ENCODE measurements around the gene GSTP1. TPM values are rescaled to one million over a fixed set of nuclear protein-coding genes. Genes with fewer than 3 reads are reported as not detected.

The GSTP1 gene
- total and polyA plus RNA-seq, 2 donors (not counting 1 experiment from before 2014, with no cell fraction given) = 360 to 642 TPM

DNA sequence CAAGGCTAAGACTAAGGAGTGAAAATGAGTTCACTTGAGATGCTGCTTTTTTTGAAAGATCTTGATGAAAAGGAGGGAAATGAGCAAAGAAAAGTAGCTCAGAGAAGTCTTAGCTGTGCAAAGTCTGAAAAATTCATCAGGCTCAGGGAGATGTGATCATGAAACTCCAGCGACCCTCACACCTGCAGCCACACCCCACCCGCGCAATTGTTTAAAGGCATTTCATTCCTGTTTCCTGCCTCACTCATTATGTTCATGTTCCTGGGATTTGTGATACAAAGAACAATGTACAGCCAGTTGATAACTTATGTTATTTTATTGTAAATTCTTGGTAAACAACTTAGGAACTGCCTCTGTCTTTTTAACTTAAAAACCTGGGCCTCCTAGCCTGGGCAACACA is 8.7 kb upstream of the GSTP1 start:
- Histone ChIP-seq H3K36me3 (ENCODE audit: control insufficient read depth, insufficient read depth, low read length) (no peaks in the 10 kb centered on the region), H3K4me3 (replicated peaks in 1 of 4; ENCODE audit: control extremely low read depth in 1 of 4, insufficient read depth in 1 of 4, low read depth in 3 of 4, low read length in 4 of 4) (no peak overlapping the region), H3K4me2 (ENCODE audit: extremely low read depth, insufficient read depth, low read length) (no peak overlapping the region), H3K27me3 (ENCODE audit: control insufficient read depth, insufficient read depth, low read length) (peaks cover 7% of the 10 kb centered on the region), H3K27ac (ENCODE audit: insufficient read depth, low read length) (no peak overlapping the region), H3K79me2 (ENCODE audit: control insufficient read depth, insufficient read depth, low read length) (no peaks in the 10 kb centered on the region), H3K4me1 (ENCODE audit: control insufficient read depth, extremely low read depth, insufficient read depth, low read length) (no peaks in the 10 kb centered on the region), H3K9ac (ENCODE audit: insufficient read depth, low read length) (no peak overlapping the region), H3K9me3 (ENCODE audit: control insufficient read depth, insufficient read depth, low read depth, low read length) (no peaks in the 10 kb centered on the region), H2AFZ (ENCODE audit: low read length) (no peak overlapping the region), H4K20me1 (ENCODE audit: control insufficient read depth, extremely low read depth, insufficient read depth, low read length) (no peaks in the 10 kb centered on the region)
- no peak for DNase-seq (ENCODE audit: low read depth in 2 of 2)
- no peak for TF ChIP-seq EZH2 (IDR thresholded peaks at IDR 0.05; ENCODE audit: low read length, missing control alignments)
- TF ChIP-seq, protein P1, sequence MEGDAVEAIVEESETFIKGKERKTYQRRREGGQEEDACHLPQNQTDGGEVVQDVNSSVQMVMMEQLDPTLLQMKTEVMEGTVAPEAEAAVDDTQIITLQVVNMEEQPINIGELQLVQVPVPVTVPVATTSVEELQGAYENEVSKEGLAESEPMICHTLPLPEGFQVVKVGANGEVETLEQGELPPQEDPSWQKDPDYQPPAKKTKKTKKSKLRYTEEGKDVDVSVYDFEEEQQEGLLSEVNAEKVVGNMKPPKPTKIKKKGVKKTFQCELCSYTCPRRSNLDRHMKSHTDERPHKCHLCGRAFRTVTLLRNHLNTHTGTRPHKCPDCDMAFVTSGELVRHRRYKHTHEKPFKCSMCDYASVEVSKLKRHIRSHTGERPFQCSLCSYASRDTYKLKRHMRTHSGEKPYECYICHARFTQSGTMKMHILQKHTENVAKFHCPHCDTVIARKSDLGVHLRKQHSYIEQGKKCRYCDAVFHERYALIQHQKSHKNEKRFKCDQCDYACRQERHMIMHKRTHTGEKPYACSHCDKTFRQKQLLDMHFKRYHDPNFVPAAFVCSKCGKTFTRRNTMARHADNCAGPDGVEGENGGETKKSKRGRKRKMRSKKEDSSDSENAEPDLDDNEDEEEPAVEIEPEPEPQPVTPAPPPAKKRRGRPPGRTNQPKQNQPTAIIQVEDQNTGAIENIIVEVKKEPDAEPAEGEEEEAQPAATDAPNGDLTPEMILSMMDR (conservative IDR thresholded peaks at IDR 0.05 in 1 of 2, IDR thresholded peaks at IDR 0.05 in 1 of 2; ENCODE audit: low read depth in 1 of 2, low read length in 2 of 2) = no peak

DNA sequence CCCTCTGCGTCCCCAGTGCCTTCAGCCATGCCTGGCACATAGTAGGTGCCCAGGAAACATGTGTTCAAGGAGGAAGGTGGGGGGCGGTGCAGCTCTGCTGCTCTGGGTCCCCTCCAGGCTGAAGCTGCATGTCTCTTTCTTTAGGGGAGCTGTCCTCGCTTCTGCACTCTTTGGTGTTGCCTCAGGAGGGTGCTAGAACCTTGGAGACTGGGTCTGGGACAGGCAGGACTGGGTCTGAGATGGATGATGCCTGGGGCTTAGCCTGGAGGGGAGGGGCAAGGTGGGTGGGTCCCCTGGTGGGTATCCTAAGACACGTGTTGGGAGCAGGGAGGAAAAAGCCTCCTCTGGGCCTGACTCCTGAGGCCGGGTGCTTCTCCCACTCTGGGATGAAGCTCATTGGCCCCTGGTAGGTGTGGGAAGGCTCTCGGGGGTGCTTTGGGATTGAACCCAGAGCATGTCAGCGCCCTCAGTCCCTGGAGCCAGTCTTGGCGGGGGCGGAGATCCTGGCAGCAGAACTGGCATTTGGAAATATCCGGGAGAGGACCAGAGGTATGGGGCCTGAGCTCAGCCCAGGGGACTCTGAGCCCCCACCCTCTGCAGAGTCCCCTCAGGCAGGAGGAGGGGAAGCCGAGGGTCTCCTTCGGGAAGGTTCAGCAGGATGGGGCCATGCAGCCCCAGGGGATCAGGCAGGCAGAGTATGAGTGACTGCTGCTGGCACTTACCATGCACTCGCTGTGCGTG is 6.7 kb upstream of the GSTP1 start:
- Histone ChIP-seq H3K4me1 (ENCODE audit: control insufficient read depth, extremely low read depth, insufficient read depth, low read length) (no peaks in the 10 kb centered on the region), H3K4me3 (replicated peaks in 1 of 4; ENCODE audit: control extremely low read depth in 1 of 4, insufficient read depth in 1 of 4, low read depth in 3 of 4, low read length in 4 of 4) (no peak overlapping the region), H3K9ac (ENCODE audit: insufficient read depth, low read length) (no peak overlapping the region), H3K9me3 (ENCODE audit: control insufficient read depth, insufficient read depth, low read depth, low read length) (no peaks in the 10 kb centered on the region), H3K4me2 (ENCODE audit: extremely low read depth, insufficient read depth, low read length) (no peak overlapping the region), H3K27me3 (ENCODE audit: control insufficient read depth, insufficient read depth, low read length) (peaks cover 11% of the 10 kb centered on the region), H3K79me2 (ENCODE audit: control insufficient read depth, insufficient read depth, low read length) (no peaks in the 10 kb centered on the region), H4K20me1 (ENCODE audit: control insufficient read depth, extremely low read depth, insufficient read depth, low read length) (no peaks in the 10 kb centered on the region), H3K27ac (ENCODE audit: insufficient read depth, low read length) (no peak overlapping the region), H3K36me3 (ENCODE audit: control insufficient read depth, insufficient read depth, low read length) (no peaks in the 10 kb centered on the region), H2AFZ (ENCODE audit: low read length) (no peak overlapping the region)
- TF ChIP-seq, protein P1 (conservative IDR thresholded peaks at IDR 0.05 in 1 of 2, IDR thresholded peaks at IDR 0.05 in 1 of 2; ENCODE audit: low read depth in 1 of 2, low read length in 2 of 2) = no peak
- TF ChIP-seq EZH2 (IDR thresholded peaks at IDR 0.05; ENCODE audit: low read length, missing control alignments) = no peak
- DNase-seq (ENCODE audit: low read depth in 2 of 2) = no peak

DNA sequence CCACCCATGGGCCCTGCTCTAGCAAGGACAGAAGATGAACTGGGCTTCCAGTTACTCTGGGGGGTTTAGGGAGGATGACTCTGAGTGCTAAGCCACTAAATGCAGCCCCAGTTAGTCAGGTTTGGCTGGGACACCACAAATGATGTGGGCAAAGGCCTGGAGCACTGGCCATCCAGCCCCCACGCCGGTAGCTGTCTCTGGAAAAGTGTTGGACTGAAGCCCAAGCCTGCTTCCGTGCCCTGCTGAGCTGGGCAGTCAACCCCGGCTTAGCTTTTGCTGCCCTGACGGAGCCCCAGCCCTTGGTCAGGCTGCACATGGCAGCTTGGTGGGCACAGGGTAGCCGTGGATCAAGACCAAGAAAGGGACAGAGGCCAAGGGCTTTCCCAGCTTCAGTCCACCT is 5.7 kb upstream of the GSTP1 start:
- no peak for DNase-seq (ENCODE audit: low read depth in 2 of 2)

More for the DNA sequence above, 5.7 kb upstream of the GSTP1 start:
- Histone ChIP-seq H3K36me3 (ENCODE audit: control insufficient read depth, insufficient read depth, low read length) (no peaks in the 10 kb centered on the region), H3K27ac (ENCODE audit: insufficient read depth, low read length) (no peak overlapping the region), H3K4me3 (replicated peaks in 1 of 4; ENCODE audit: control extremely low read depth in 1 of 4, insufficient read depth in 1 of 4, low read depth in 3 of 4, low read length in 4 of 4) (no peak overlapping the region), H3K9ac (ENCODE audit: insufficient read depth, low read length) (no peak overlapping the region), H3K27me3 (ENCODE audit: control insufficient read depth, insufficient read depth, low read length) (peaks cover 11% of the 10 kb centered on the region), H3K9me3 (ENCODE audit: control insufficient read depth, insufficient read depth, low read depth, low read length) (no peaks in the 10 kb centered on the region), H3K79me2 (ENCODE audit: control insufficient read depth, insufficient read depth, low read length) (no peaks in the 10 kb centered on the region), H4K20me1 (ENCODE audit: control insufficient read depth, extremely low read depth, insufficient read depth, low read length) (no peaks in the 10 kb centered on the region), H3K4me2 (ENCODE audit: extremely low read depth, insufficient read depth, low read length) (no peak overlapping the region), H2AFZ (ENCODE audit: low read length) (no peak overlapping the region), H3K4me1 (ENCODE audit: control insufficient read depth, extremely low read depth, insufficient read depth, low read length) (no peaks in the 10 kb centered on the region)
- TF ChIP-seq, protein P1 (conservative IDR thresholded peaks at IDR 0.05 in 1 of 2, IDR thresholded peaks at IDR 0.05 in 1 of 2; ENCODE audit: low read depth in 1 of 2, low read length in 2 of 2) = no peak
- no peak for TF ChIP-seq EZH2 (IDR thresholded peaks at IDR 0.05; ENCODE audit: low read length, missing control alignments)
